BJ (cell line): ENCODE data around the gene RTN4RL2. TPM values are rescaled to one million over a fixed set of nuclear protein-coding genes. Genes with fewer than 3 reads are reported as not detected.
A peak's percentile ranks its signal among the peaks of the same experiment; 100 is the strongest.

ENCODE experiments used
- CTCF ChIA-PET: fragments of 350-600 bp; formaldehyde crosslinking; extraction: SDS; loops from one replicate; lab custom pipeline; 2021; ENCODE audit warnings: antibody characterized with exemption, inconsistent platforms; lab: Yijun Ruan, JAX
- POLR2A ChIA-PET: fragments of 300-600 bp; sonication (Branson Sonifier 250); formaldehyde crosslinking; extraction: SDS; loops from one replicate; lab custom pipeline; 2021; ENCODE audit warnings: antibody characterized with exemption; lab: Charles Lee
- DNase-seq: peaks from one replicate; pipeline ENCODE4 v3.0.0-alpha.2; 2011; ENCODE audit warnings: low read depth
- H3K27me3 ChIP-seq: 2 replicates; pipeline ENCODE4 v1.6.0; 2011; ENCODE audit warnings: low read length; ENCODE audit not compliant: control insufficient read depth, insufficient read depth
- H3K36me3 ChIP-seq: 2 replicates; pipeline ENCODE4 v1.5.1; 2011; ENCODE audit warnings: low read length; ENCODE audit not compliant: control insufficient read depth, insufficient read depth
- H3K4me3 ChIP-seq: 2 replicates; pipeline ENCODE4 v1.5.1; 2011; ENCODE audit warnings: low read depth, mild to moderate bottlenecking, control low read depth, low read length
- CTCF ChIP-seq: IDR thresholded peaks from 2 replicates; pipeline ENCODE4 v1.5.1; 2011; ENCODE audit warnings: low read depth, mild to moderate bottlenecking, control low read depth, inconsistent platforms, low read length, moderate library complexity; ENCODE audit not compliant: insufficient read depth
- polyA plus RNA-seq: library from polyadenylated mRNA; depleted of rRNA; stranded (reverse); fragments of >200 nt; gene quantifications from 2 replicates; pipeline ENCODE4 v1.2.3, GENCODE V29; 2011

RTN4RL2 gene
- polyA plus RNA-seq, 1 experiment = 0.43 TPM

- no peaks in the 10 kb centered on the region; the same call in none of the 2 replicates for H3K36me3 ChIP-seq
- H3K4me3 ChIP-seq = no peak overlapping the region
- H3K27me3 ChIP-seq = no peaks in the 10 kb centered on the region
- ChIA-PET POLR2A (no interaction called here), CTCF (interaction anchor here (1.1 to 1.9 kb wide), 2 partner anchors 34 to 69 kb away, joined by 3 to 5 read pairs; no protein-coding TSS in a partner anchor)
- TF ChIP-seq CTCF = no peak
- DNase-seq = no peak
These were observed 36.1 kb upstream of the RTN4RL2 start for GRCh38 chr11:57424137-57424791.

- TF ChIP-seq CTCF = no peak
- no peaks in the 10 kb centered on the region for H3K27me3 ChIP-seq
- POLR2A ChIA-PET = interaction anchor here (0.6 kb wide), 1 partner anchor 251 kb away, joined by 8 read pairs; no protein-coding TSS in a partner anchor
- DNase-seq = peak; percentile 44
- CTCF ChIA-PET = interaction anchor here (0.6 to 1.9 kb wide), 3 partner anchors 26 to 69 kb away, joined by 3 to 5 read pairs (median 3); no protein-coding TSS in a partner anchor
- H3K4me3 ChIP-seq = no peak overlapping the region
- H3K36me3 ChIP-seq = no peaks in the 10 kb centered on the region; the same call in none of the 2 replicates
These were observed 35.4 kb upstream of the RTN4RL2 start for GRCh38 chr11:57424792-57425564.

GRCh38 chr11:57425565-57426438 is 34.5 kb upstream of the RTN4RL2 start:
- H3K36me3 ChIP-seq = no peaks in the 10 kb centered on the region; the same call in 1 of the 2 replicates
- POLR2A ChIA-PET = no interaction called here
- no peak overlapping the region for H3K4me3 ChIP-seq
- CTCF ChIA-PET = interaction anchor here (0.6 to 1.0 kb wide), 3 partner anchors 25 to 214 kb away, joined by 3 read pairs; no protein-coding TSS in a partner anchor
- no peaks in the 10 kb centered on the region for H3K27me3 ChIP-seq
- no peak for TF ChIP-seq CTCF
- DNase-seq = no peak

GRCh38 chr11:57426439-57426928 is 33.8 kb upstream of the RTN4RL2 start:
- H3K27me3 ChIP-seq = no peaks in the 10 kb centered on the region
- DNase-seq = no peak
- no peaks in the 10 kb centered on the region; the same call in 1 of the 2 replicates for H3K36me3 ChIP-seq
- H3K4me3 ChIP-seq = peak overlapping the region; percentile 27
- ChIA-PET POLR2A (no interaction called here), CTCF (interaction anchor here (1.0 kb wide), 1 partner anchor 214 kb away, joined by 3 read pairs; no protein-coding TSS in a partner anchor)
- TF ChIP-seq CTCF = no peak
